HepG2 (cell line): ENCODE data around the gene BIRC3. TPM values are rescaled to one million over a fixed set of nuclear protein-coding genes. Genes with fewer than 3 reads are reported as not detected.

ENCODE experiments used
- DMAP1 ChIP-seq: IDR thresholded peaks from 2 replicates; pipeline ENCODE4 v1.6.1; 2016
- DR1 ChIP-seq: sonication (generic); formaldehyde crosslinking; IDR thresholded peaks from 2 replicates; pipeline ENCODE4 v1.8.0; 2021; ENCODE audit warnings: mild to moderate bottlenecking, missing genetic modification reagents, inconsistent platforms
- NR2F6 ChIP-seq, 2 experiments: IDR thresholded peaks; 2 replicates each; pipeline ENCODE4 v1.6.1; 2016; ENCODE audit warnings: antibody characterized with exemption in 1 of 2, mild to moderate bottlenecking in 1 of 2
- POLR2A ChIP-seq, 2 experiments: IDR thresholded peaks; 2 replicates each; pipeline ENCODE4 v1.6.1; 2011; ENCODE audit warnings: low read depth in 2 of 2, low read length in 2 of 2, mild to moderate bottlenecking in 1 of 2, moderate library complexity in 1 of 2; ENCODE audit not compliant: insufficient read depth in 1 of 2
- SIN3A ChIP-seq: IDR thresholded peaks from 2 replicates; pipeline ENCODE4 v1.6.1; 2011; ENCODE audit warnings: low read depth, mild to moderate bottlenecking, control low read depth, low read length, borderline replicate concordance
- SIX4 ChIP-seq: sonication (generic); formaldehyde crosslinking; IDR thresholded peaks from 2 replicates; pipeline ENCODE4 v1.4.0; 2020; ENCODE audit warnings: missing genetic modification reagents
- SRF ChIP-seq: IDR thresholded peaks from 2 replicates; pipeline ENCODE4 v1.6.1; 2011; ENCODE audit warnings: mild to moderate bottlenecking, low read depth, low read length, moderate library complexity
- TBL1XR1 ChIP-seq: fragments of 150-350 bp; IDR thresholded peaks from 2 replicates; pipeline ENCODE4 v1.6.1; 2014; ENCODE audit warnings: borderline replicate concordance, low read length; ENCODE audit not compliant: partially characterized antibody
- THAP11 ChIP-seq: IDR thresholded peaks from 2 replicates; pipeline ENCODE4 v1.6.1; 2016; ENCODE audit warnings: missing biosample characterization, missing genetic modification reagents
- THAP8 ChIP-seq: sonication (generic); formaldehyde crosslinking; IDR thresholded peaks from 2 replicates; pipeline ENCODE4 v1.5.1; 2020; ENCODE audit warnings: missing genetic modification reagents, mild to moderate bottlenecking, borderline replicate concordance
- TP53 ChIP-seq: sonication (generic); formaldehyde crosslinking; conservative IDR thresholded peaks from 2 replicates; pipeline ENCODE4 v1.4.0; 2020; ENCODE audit warnings: missing genetic modification reagents
- YEATS2 ChIP-seq: sonication (generic); formaldehyde crosslinking; IDR thresholded peaks from 2 replicates; pipeline ENCODE4 v1.4.0; 2020; ENCODE audit warnings: missing genetic modification reagents, borderline replicate concordance
- ZHX2 ChIP-seq, 2 experiments: sonication (generic) in 1 of 2; formaldehyde crosslinking in 1 of 2; IDR thresholded peaks; 2 replicates each; pipeline versions ENCODE4 v1.6.1 to v1.9.0; 2014 to 2022; ENCODE audit warnings: antibody characterized with exemption in 1 of 2, borderline replicate concordance in 1 of 2, inconsistent platforms in 1 of 2, low read depth in 1 of 2, missing genetic modification reagents in 1 of 2
- ZNF430 ChIP-seq: sonication (generic); formaldehyde crosslinking; IDR thresholded peaks from 2 replicates; pipeline ENCODE4 v1.9.0; 2021; ENCODE audit warnings: mild to moderate bottlenecking, missing genetic modification reagents
- ZNF646 ChIP-seq: sonication (generic); formaldehyde crosslinking; IDR thresholded peaks from 2 replicates; pipeline ENCODE4 v1.9.0; 2021; ENCODE audit warnings: mild to moderate bottlenecking, missing genetic modification reagents
- polyA plus RNA-seq, 8 experiments: library from polyadenylated mRNA; depleted of rRNA in 3 of 8; stranded (reverse) in 7 of 8; unstranded in 1 of 8; fragments of >200 nt; fragmentation: Illumina TruSeq in 4 of 8; extraction: Trizol in 4 of 8; gene quantifications; 2 replicates each; pipeline versions ENCODE4 v1.2.1 to v1.2.3, GENCODE V29; 2011 to 2016; ENCODE audit warnings: low read depth in 4 of 8, missing spikeins in 1 of 8, mixed read lengths in 1 of 8; ENCODE audit not compliant: insufficient read depth in 1 of 8
- total RNA-seq, 5 experiments: library from RNA; depleted of rRNA; stranded (reverse); fragments of >200 nt; fragmentation: Illumina TruSeq; extraction: Trizol; gene quantifications; 2 replicates each; pipeline ENCODE4 v1.2.3, GENCODE V29; 2016; ENCODE audit warnings: low read depth in 1 of 5

BIRC3 gene
- total and polyA plus RNA-seq, 2 of the 13 experiments (the other 11 are each of a cell fraction or from before 2014, with no cell fraction given), result 0.41 to 4.2 TPM

- TF ChIP-seq ZNF430 (CRISPR knock-in tag) (peak; percentile 74; the same call in 1 of the 2 replicates), NR2F6 (IDR thresholded peaks at IDR 0.05) (no peak), NR2F6 (CRISPR knock-in tag; IDR thresholded peaks at IDR 0.05) (no peak), ZHX2 (IDR thresholded peaks at IDR 0.05; ENCODE audit: low read depth) (no peak), ZHX2 (CRISPR knock-in tag; IDR thresholded peaks at IDR 0.05; ENCODE audit: borderline replicate concordance) (no peak), YEATS2 (CRISPR knock-in tag) (no peak), THAP8 (CRISPR knock-in tag) (no peak), SIX4 (0 out of 2 replicates have a peak, but pooled peaks have one; percentile 27), SIN3A (peak; percentile 3; the same call in 1 of the 2 replicates), THAP11 (CRISPR knock-in tag) (no peak), ZNF646 (CRISPR knock-in tag) (no peak), SRF (no peak), DR1 (CRISPR knock-in tag) (no peak), TBL1XR1 (no peak), TP53 (0 out of 2 replicates have a peak, but pooled peaks have one; percentile 16), DMAP1 (CRISPR knock-in tag) (peak; percentile 3; the same call in 1 of the 2 replicates), POLR2A (IDR thresholded peaks at IDR 0.05; ENCODE audit: insufficient read depth in 1 of 2, low read depth in 2 of 2, low read length in 2 of 2) (peak in 1 of 2 experiments; percentile 40; a peak in 1 of 4 replicates)
Measured at GRCh38 chr11:102347462-102348370, 30.4 kb downstream of the BIRC3 start (continued).
